Measurements from ENCODE around the gene TTBK2.
"Not testable (repeated sequence)": the region's sequence is repeated elsewhere in the genome, so short reads cannot be mapped to it uniquely, and the experiment has no call there.

Gene TTBK2

GRCh38 chr15:42903388-42904324, 16.9 kb downstream of the TTBK2 start:
- DNase-seq = no peak

- not testable (repeated sequence) for DNase-seq
These were observed 26.7 kb downstream of the TTBK2 start for GRCh38 chr15:42893911-42894310.

GRCh38 chr15:42891569-42891968, 29.0 kb downstream of the TTBK2 start:
- DNase-seq = no peak

- DNase-seq = no peak
These were observed 30.2 kb downstream of the TTBK2 start for GRCh38 chr15:42890161-42890913.

- not testable (repeated sequence) for DNase-seq
These were observed 33.2 kb downstream of the TTBK2 start for GRCh38 chr15:42887384-42887783.

- DNase-seq = no peak
These were observed 40.5 kb downstream of the TTBK2 start for GRCh38 chr15:42880121-42880520.

GRCh38 chr15:42879443-42879842, 41.1 kb downstream of the TTBK2 start:
- no peak for DNase-seq

GRCh38 chr15:42876224-42876623, 44.4 kb downstream of the TTBK2 start:
- DNase-seq = no peak

- no peak for DNase-seq
These were observed 51.9 kb downstream of the TTBK2 start for GRCh38 chr15:42868683-42869082.

- no peak for DNase-seq
These were observed 56.9 kb downstream of the TTBK2 start for GRCh38 chr15:42863572-42864239.

GRCh38 chr15:42858999-42859789, 61.4 kb downstream of the TTBK2 start:
- no peak for DNase-seq

- DNase-seq = no peak
These were observed 62.0 kb downstream of the TTBK2 start for GRCh38 chr15:42858540-42858939.

- no peak for DNase-seq
These were observed 66.0 kb downstream of the TTBK2 start for GRCh38 chr15:42854576-42854975.

- DNase-seq = no peak
These were observed 70.7 kb downstream of the TTBK2 start for GRCh38 chr15:42849836-42850235.

- no peak for DNase-seq
These were observed 71.7 kb downstream of the TTBK2 start for GRCh38 chr15:42848846-42849245.

GRCh38 chr15:42846647-42847046, 73.9 kb downstream of the TTBK2 start:
- DNase-seq = no peak

GRCh38 chr15:42845581-42845980, 75.0 kb downstream of the TTBK2 start:
- DNase-seq = no peak

- no peak for DNase-seq
These were observed 76.9 kb downstream of the TTBK2 start for GRCh38 chr15:42843699-42844098.

- DNase-seq = no peak
These were observed 84.3 kb downstream of the TTBK2 start for GRCh38 chr15:42836251-42836650.

GRCh38 chr15:42832576-42832975, 88.0 kb downstream of the TTBK2 start:
- DNase-seq = no peak

- DNase-seq = no peak
These were observed 94.2 kb downstream of the TTBK2 start for GRCh38 chr15:42826251-42826890.

- DNase-seq = no peak
These were observed 95.0 kb downstream of the TTBK2 start for GRCh38 chr15:42825599-42825998.

Measured in stimulated activated naive CD4-positive, alpha-beta T cell treated with Interleukin-2 at 50 U/mL for 16 hours (primary cell).